ENCODE data around the gene C2orf92.

- TF ChIP-seq EZH2 (IDR thresholded peaks at IDR 0.05; ENCODE audit: insufficient read depth, poor library complexity, severe bottlenecking) (no peak), EZH2phosphoT487 (IDR thresholded peaks at IDR 0.05; ENCODE audit: insufficient read depth, low read depth) (no peak)
Observed at GRCh38 chr2:97739893-97740245, 70.4 kb downstream of the C2orf92 start.

All from GM23248 (cell line).